GM19099 (cell line): ENCODE results near the gene SERPINB1.

Experiments
- POLR2A ChIP-seq: IDR thresholded peaks from 3 replicates; pipeline ENCODE4 v1.6.1; 2011; ENCODE audit warnings: low read depth; ENCODE audit not compliant: insufficient read length; ENCODE audit errors: extremely low read depth

SERPINB1 gene

GRCh38 chr6:2795162-2795561 lies 46.5 kb downstream of the SERPINB1 start:
- no peak for TF ChIP-seq POLR2A

- TF ChIP-seq POLR2A, result no peak
Observed at GRCh38 chr6:2794171-2794730, 47.4 kb downstream of the SERPINB1 start.

- TF ChIP-seq POLR2A, result no peak
Observed at GRCh38 chr6:2793534-2794151, 48.0 kb downstream of the SERPINB1 start.

- TF ChIP-seq POLR2A, result no peak
Observed at GRCh38 chr6:2792330-2793110, 49.1 kb downstream of the SERPINB1 start.

GRCh38 chr6:2791450-2791974 lies 50.2 kb downstream of the SERPINB1 start:
- no peak for TF ChIP-seq POLR2A

- TF ChIP-seq POLR2A, result no peak
Observed at GRCh38 chr6:2790588-2791449, 50.8 kb downstream of the SERPINB1 start.

- TF ChIP-seq POLR2A, result no peak
Observed at GRCh38 chr6:2786269-2786668, 55.4 kb downstream of the SERPINB1 start.

GRCh38 chr6:2784930-2785329 lies 56.7 kb downstream of the SERPINB1 start:
- TF ChIP-seq POLR2A, result no peak

GRCh38 chr6:2784061-2784460 lies 57.6 kb downstream of the SERPINB1 start:
- TF ChIP-seq POLR2A, result no peak

- TF ChIP-seq POLR2A, result no peak
Observed at GRCh38 chr6:2783188-2783963, 58.3 kb downstream of the SERPINB1 start.

GRCh38 chr6:2782825-2783187 lies 58.9 kb downstream of the SERPINB1 start:
- no peak for TF ChIP-seq POLR2A

- no peak for TF ChIP-seq POLR2A
Observed at GRCh38 chr6:2782356-2782708, 59.3 kb downstream of the SERPINB1 start.
